Mammary epithelial cell (primary cell): ENCODE data around the gene TXNRD1.

Experiments used
- CTCF ChIP-seq, 2 donors: IDR thresholded peaks in 1 of 2; conservative IDR thresholded peaks in 1 of 2; 2 replicates each; pipeline ENCODE4 v1.5.1; 2011 to 2012; ENCODE audit warnings: inconsistent platforms in 2 of 2, low read length in 2 of 2, mild to moderate bottlenecking in 2 of 2, control low read depth in 1 of 2, low read depth in 1 of 2; ENCODE audit not compliant: insufficient read depth in 1 of 2; ENCODE audit errors: extremely low read depth in 1 of 2
- EZH2 ChIP-seq: IDR thresholded peaks from 2 replicates; pipeline ENCODE4 v1.6.1; 2012; ENCODE audit warnings: low read length, inconsistent platforms, borderline replicate concordance

- no peak for TF ChIP-seq CTCF (conservative IDR thresholded peaks at IDR 0.05 in 1 of 2, IDR thresholded peaks at IDR 0.05 in 1 of 2; ENCODE audit: extremely low read depth in 1 of 2, insufficient read depth in 1 of 2, low read depth in 1 of 2, low read length in 2 of 2)
- TF ChIP-seq EZH2: no peak
These were observed 1.6 kb upstream of the TXNRD1 start for GRCh38 chr12:104213952-104214351.
